ENCODE measurements around the gene MLNR. TPM values are rescaled to one million over a fixed set of nuclear protein-coding genes. Genes with fewer than 3 reads are reported as not detected.

MLNR gene
- polyA plus RNA-seq, 1 of the 3 experiments (the other 2 are of a cell fraction): not detected

Small RNA genes within 50 kb of the gene (small RNA-seq; reads per million reads assigned to genes)
- 0 reads per million in 7 experiments for gene COX7CP1

Other genes with a start within 250 kb of the MLNR start
- 27.7 and 37.7 TPM in 2 replicates for gene FNDC3A, start 244.4 kb upstream of the MLNR start, polyA plus RNA-seq (2012; rRNA removed)
- gene CDADC1, start 27.6 kb downstream of the MLNR start, polyA plus RNA-seq (2012; rRNA removed): 3.2 and 3.5 TPM in 2 replicates
- 2.6 and 3.3 TPM in 2 replicates for gene CAB39L, start 223.7 kb downstream of the MLNR start, polyA plus RNA-seq (2012; rRNA removed)
- 1.9 and 2.4 TPM in 2 replicates for gene SETDB2, start 223.9 kb downstream of the MLNR start, polyA plus RNA-seq (2012; rRNA removed)